Neutrophil (primary cell): ENCODE measurements around the gene ANKRD49.

ENCODE experiments used
- H3K27ac ChIP-seq: fragments of 200-600 bp; sonication (generic); 2 replicates; pipeline ENCODE4 v1.5.1; 2016; ENCODE audit warnings: mild to moderate bottlenecking, moderate library complexity
- H3K27me3 ChIP-seq: fragments of 200-600 bp; sonication (generic); 2 replicates; pipeline ENCODE4 v1.6.0; 2016; ENCODE audit warnings: mild to moderate bottlenecking
- H3K36me3 ChIP-seq: fragments of 200-600 bp; sonication (generic); 2 replicates; pipeline ENCODE4 v1.5.1; 2017
- H3K4me1 ChIP-seq, 2 experiments: fragments of 200-600 bp in 1 of 2; sonication (generic) in 1 of 2; 1 replicate in 1 of 2; 2 replicates in 1 of 2; pipeline versions ENCODE4 v1.5.1 to v1.6.1; 2013 to 2016; ENCODE audit warnings: low read depth in 1 of 2, low read length in 1 of 2, mild to moderate bottlenecking in 1 of 2, moderate library complexity in 1 of 2; ENCODE audit not compliant: control insufficient read depth in 1 of 2, insufficient read depth in 1 of 2
- H3K4me3 ChIP-seq, 2 experiments: fragments of 200-600 bp in 1 of 2; sonication (generic) in 1 of 2; 1 replicate in 1 of 2; 2 replicates in 1 of 2; pipeline ENCODE4 v1.5.1; 2013 to 2016; ENCODE audit warnings: low read depth in 1 of 2, low read length in 1 of 2, mild to moderate bottlenecking in 1 of 2, moderate library complexity in 1 of 2
- H3K9me3 ChIP-seq: fragments of 200-600 bp; sonication (generic); 2 replicates; pipeline ENCODE4 v1.5.1; 2016
- CTCF ChIP-seq: fragments of 200-600 bp; sonication (generic); IDR thresholded peaks from 2 replicates; pipeline ENCODE4 v1.5.1; 2016; ENCODE audit warnings: antibody characterized with exemption

ANKRD49 gene

GRCh38 chr11:94493281-94494125 is at the start of gene ANKRD49, which contains the start of gene MRE11:
TSS of gene ANKRD49 (plus strand) at chr11:94493984. CDS start at chr11:94496694, 2,710 bp downstream.
TSS of gene MRE11 (minus strand) at chr11:94493844. CDS start at chr11:94492801, 1,043 bp downstream.
- no peak for TF ChIP-seq CTCF
- H3K27me3 ChIP-seq: no peaks in the 10 kb centered on the region
- peaks cover 21% of the 10 kb centered on the region in 2 experiments for H3K4me1 ChIP-seq
- peak within 1 kb of the TSS; percentile 88 to 93 for H3K4me3 ChIP-seq
- H3K27ac ChIP-seq: peak within 1 kb of the TSS; percentile 84
- no peaks in the 10 kb centered on the region for H3K9me3 ChIP-seq
- peaks cover 34% of the 10 kb centered on the region for H3K36me3 ChIP-seq

GRCh38 chr11:94445641-94446040 is 48.1 kb upstream of the ANKRD49 start:
- no peak overlapping the region for H3K27ac ChIP-seq
- no peaks in the 10 kb centered on the region for H3K27me3 ChIP-seq
- no peaks in the 10 kb centered on the region for H3K4me1 ChIP-seq
- no peak overlapping the region for H3K4me3 ChIP-seq
- no peaks in the 10 kb centered on the region for H3K9me3 ChIP-seq
- no peak for TF ChIP-seq CTCF
- peaks cover 49% of the 10 kb centered on the region for H3K36me3 ChIP-seq

GRCh38 chr11:94447149-94447548 is 46.6 kb upstream of the ANKRD49 start:
- Histone ChIP-seq H3K27ac (no peak overlapping the region), H3K36me3 (peaks cover 49% of the 10 kb centered on the region)
- TF ChIP-seq CTCF: no peak

GRCh38 chr11:94449029-94449428 is 44.8 kb upstream of the ANKRD49 start:
- H3K27ac ChIP-seq: no peak overlapping the region
- TF ChIP-seq CTCF: no peak
- no peaks in the 10 kb centered on the region for H3K27me3 ChIP-seq
- H3K9me3 ChIP-seq: no peaks in the 10 kb centered on the region
- H3K4me1 ChIP-seq: no peaks in the 10 kb centered on the region
- no peak overlapping the region for H3K4me3 ChIP-seq
- peaks cover 36% of the 10 kb centered on the region for H3K36me3 ChIP-seq

More at GRCh38 chr11:94447149-94447548, 46.6 kb upstream of the ANKRD49 start:
- no peak overlapping the region for H3K4me3 ChIP-seq
- H3K4me1 ChIP-seq: no peaks in the 10 kb centered on the region
- H3K9me3 ChIP-seq: no peaks in the 10 kb centered on the region
- no peaks in the 10 kb centered on the region for H3K27me3 ChIP-seq

- H3K27ac ChIP-seq: no peak overlapping the region
- no peak overlapping the region for H3K4me3 ChIP-seq
- no peaks in the 10 kb centered on the region for H3K9me3 ChIP-seq
- no peaks in the 10 kb centered on the region for H3K4me1 ChIP-seq
- peaks cover 32% of the 10 kb centered on the region for H3K36me3 ChIP-seq
- H3K27me3 ChIP-seq: no peaks in the 10 kb centered on the region
- no peak for TF ChIP-seq CTCF
Observed at GRCh38 chr11:94449437-94449836, 44.3 kb upstream of the ANKRD49 start.
